Measurements from ENCODE around the gene CFI.

- TF ChIP-seq CTCF (IDR thresholded peaks at IDR 0.05): no peak
- TF ChIP-seq POLR2A (IDR thresholded peaks at IDR 0.05): no peak
These were observed 47.5 kb downstream of the CFI start for GRCh38 chr4:109754093-109754857.
